Astrocyte (in vitro differentiated cells and primary cell): Measurements from ENCODE around the gene AQP12A. TPM values are rescaled to one million over a fixed set of nuclear protein-coding genes. Genes with fewer than 3 reads are reported as not detected.
"Not testable (repeated sequence)": the region's sequence is repeated elsewhere in the genome, so short reads cannot be mapped to it uniquely, and the experiment has no call there.

Experiments
- DNase-seq: peaks from one replicate; pipeline ENCODE4 v3.0.0-alpha.2; 2010; ENCODE audit warnings: low read depth
- FAIRE-seq: peaks from 2 replicates; lab custom pipeline; 2011; peaks lifted over from hg19 to GRCh38; lab: Jason Lieb, UNC
- H2AFZ ChIP-seq: 2 replicates; pipeline ENCODE4 v1.6.0; 2012; ENCODE audit warnings: low read depth, low read length, inconsistent platforms
- H3K27ac ChIP-seq: 2 replicates; pipeline ENCODE4 v1.5.1; 2011; ENCODE audit warnings: low read depth, low read length, inconsistent platforms
- H3K27me3 ChIP-seq: 2 replicates; pipeline ENCODE4 v1.6.0; 2011; ENCODE audit warnings: low read length, inconsistent platforms; ENCODE audit not compliant: insufficient read depth
- H3K36me3 ChIP-seq: 2 replicates; pipeline ENCODE4 v1.5.1; 2011; ENCODE audit warnings: low read length, inconsistent platforms; ENCODE audit not compliant: insufficient read depth
- H3K4me1 ChIP-seq: 2 replicates; pipeline ENCODE4 v1.5.1; 2011; ENCODE audit warnings: low read length, inconsistent platforms; ENCODE audit not compliant: insufficient read depth
- H3K4me2 ChIP-seq: 2 replicates; pipeline ENCODE4 v1.6.0; 2012; ENCODE audit warnings: low read length, inconsistent platforms
- H3K4me3 ChIP-seq: 2 replicates; pipeline ENCODE4 v1.5.1; 2011; ENCODE audit warnings: low read depth, mild to moderate bottlenecking, low read length, inconsistent platforms; ENCODE audit not compliant: insufficient read depth
- H3K79me2 ChIP-seq: 2 replicates; pipeline ENCODE4 v1.6.0; 2012; ENCODE audit warnings: mild to moderate bottlenecking, low read length, inconsistent platforms; ENCODE audit not compliant: insufficient read depth
- H3K9ac ChIP-seq: 2 replicates; pipeline ENCODE4 v1.6.0; 2012; ENCODE audit warnings: mild to moderate bottlenecking, low read length, inconsistent platforms
- H3K9me3 ChIP-seq: 2 replicates; pipeline ENCODE4 v1.5.1; 2012; ENCODE audit warnings: low read depth, mild to moderate bottlenecking, low read length, inconsistent platforms; ENCODE audit not compliant: insufficient read depth
- H4K20me1 ChIP-seq: 2 replicates; pipeline ENCODE4 v1.6.0; 2012; ENCODE audit warnings: low read length, inconsistent platforms; ENCODE audit not compliant: insufficient read depth
- H3K27ac Mint-ChIP-seq: one replicate; pipeline ENCODE4 v1.8.0; 2021; ENCODE audit warnings: mild to moderate bottlenecking, mixed read lengths; ENCODE audit not compliant: unreplicated experiment
- H3K27me3 Mint-ChIP-seq: one replicate; pipeline ENCODE4 v1.8.0; 2021; ENCODE audit warnings: low read depth, mixed read lengths; ENCODE audit not compliant: unreplicated experiment
- H3K36me3 Mint-ChIP-seq: one replicate; pipeline ENCODE4 v1.8.0; 2021; ENCODE audit warnings: low read depth, mixed read lengths; ENCODE audit not compliant: unreplicated experiment
- H3K4me1 Mint-ChIP-seq: one replicate; pipeline ENCODE4 v1.8.0; 2021; ENCODE audit warnings: low read depth, mixed read lengths; ENCODE audit not compliant: unreplicated experiment
- H3K4me3 Mint-ChIP-seq: one replicate; pipeline ENCODE4 v1.8.0; 2021; ENCODE audit warnings: mild to moderate bottlenecking, moderate library complexity, mixed read lengths; ENCODE audit not compliant: unreplicated experiment
- H3K9me3 Mint-ChIP-seq: one replicate; pipeline ENCODE4 v1.8.0; 2021; ENCODE audit warnings: mild to moderate bottlenecking, mixed read lengths; ENCODE audit not compliant: unreplicated experiment
- total RNA-seq: library from RNA; stranded (reverse); gene quantifications from 2 replicates; pipeline ENCODE4 v1.2.1, GENCODE V29; 2021

AQP12A gene
- total RNA-seq, 1 donor from 2014 or later, result not detected

GRCh38 chr2:240675345-240675744 lies 16.3 kb upstream of the AQP12A start:
- not testable (repeated sequence) for H3K27ac Mint-ChIP-seq, H3K4me3 ChIP-seq

GRCh38 chr2:240678043-240678442 lies 13.6 kb upstream of the AQP12A start:
- H3K27ac Mint-ChIP-seq, H3K4me3 ChIP-seq, H3K4me2 ChIP-seq, H3K27me3 Mint-ChIP-seq, H3K36me3 ChIP-seq, H3K4me3 Mint-ChIP-seq, H4K20me1 ChIP-seq, H3K9me3 Mint-ChIP-seq, H3K4me1 Mint-ChIP-seq, H2AFZ ChIP-seq, DNase-seq, FAIRE-seq, H3K36me3 Mint-ChIP-seq, H3K79me2 ChIP-seq, H3K27me3 ChIP-seq, H3K9me3 ChIP-seq, H3K27ac ChIP-seq, H3K4me1 ChIP-seq, H3K9ac ChIP-seq: not testable (repeated sequence)

More at GRCh38 chr2:240675345-240675744, 16.3 kb upstream of the AQP12A start:
- H3K27ac ChIP-seq, H3K9me3 Mint-ChIP-seq, H3K4me1 Mint-ChIP-seq, H3K36me3 Mint-ChIP-seq, DNase-seq, H3K4me3 Mint-ChIP-seq, H3K79me2 ChIP-seq, H3K4me2 ChIP-seq, H2AFZ ChIP-seq, FAIRE-seq, H3K9ac ChIP-seq, H3K4me1 ChIP-seq, H3K36me3 ChIP-seq, H3K9me3 ChIP-seq, H4K20me1 ChIP-seq: not testable (repeated sequence)
- H3K27me3 ChIP-seq, result peaks cover 21% of the 10 kb centered on the region
- H3K27me3 Mint-ChIP-seq, result peaks cover 25% of the 10 kb centered on the region

GRCh38 chr2:240678909-240679308 lies 12.8 kb upstream of the AQP12A start:
- not testable (repeated sequence) for H3K27ac ChIP-seq, H3K4me2 ChIP-seq, H3K27me3 ChIP-seq, FAIRE-seq, H3K79me2 ChIP-seq, DNase-seq, H3K4me3 ChIP-seq, H3K36me3 Mint-ChIP-seq, H3K27ac Mint-ChIP-seq, H3K4me1 ChIP-seq, H3K4me3 Mint-ChIP-seq, H3K27me3 Mint-ChIP-seq, H3K9ac ChIP-seq, H4K20me1 ChIP-seq, H3K9me3 ChIP-seq, H3K4me1 Mint-ChIP-seq, H3K9me3 Mint-ChIP-seq, H3K36me3 ChIP-seq, H2AFZ ChIP-seq

GRCh38 chr2:240680185-240680584 lies 11.5 kb upstream of the AQP12A start:
- not testable (repeated sequence) for H3K4me1 ChIP-seq, H3K4me3 ChIP-seq, H3K9ac ChIP-seq, H3K27me3 Mint-ChIP-seq, H3K27me3 ChIP-seq, H4K20me1 ChIP-seq, H3K9me3 ChIP-seq, H2AFZ ChIP-seq, H3K36me3 Mint-ChIP-seq, H3K79me2 ChIP-seq, DNase-seq, H3K9me3 Mint-ChIP-seq, H3K4me1 Mint-ChIP-seq, H3K27ac ChIP-seq, H3K36me3 ChIP-seq, H3K4me3 Mint-ChIP-seq, FAIRE-seq, H3K4me2 ChIP-seq, H3K27ac Mint-ChIP-seq

GRCh38 chr2:240682431-240683224 lies 9.0 kb upstream of the AQP12A start, which contains the start of gene AQP12B:
Gene AQP12B, minus strand, starts transcription at chr2:240682885. Its CDS starts 48 bp downstream, at chr2:240682837.
- H3K36me3 Mint-ChIP-seq, H3K27ac ChIP-seq, H3K4me1 Mint-ChIP-seq, H3K4me3 Mint-ChIP-seq, FAIRE-seq, H3K9me3 Mint-ChIP-seq, H3K27ac Mint-ChIP-seq, H2AFZ ChIP-seq, H4K20me1 ChIP-seq, H3K4me2 ChIP-seq, H3K4me1 ChIP-seq, DNase-seq, H3K79me2 ChIP-seq, H3K4me3 ChIP-seq, H3K27me3 ChIP-seq, H3K9me3 ChIP-seq, H3K36me3 ChIP-seq, H3K9ac ChIP-seq: not testable (repeated sequence)
- peaks cover 26% of the 10 kb centered on the region for H3K27me3 Mint-ChIP-seq

GRCh38 chr2:240683329-240683979 lies 8.2 kb upstream of the AQP12A start:
- H3K4me3 Mint-ChIP-seq, H2AFZ ChIP-seq, H3K9me3 Mint-ChIP-seq, DNase-seq, H3K27ac Mint-ChIP-seq, H3K4me1 ChIP-seq, H3K4me1 Mint-ChIP-seq, H3K79me2 ChIP-seq, H3K27me3 ChIP-seq, H3K4me2 ChIP-seq, H3K4me3 ChIP-seq, H3K27ac ChIP-seq, H3K36me3 ChIP-seq, H3K9ac ChIP-seq, H3K9me3 ChIP-seq, FAIRE-seq, H3K36me3 Mint-ChIP-seq, H4K20me1 ChIP-seq: not testable (repeated sequence)
- peaks cover 26% of the 10 kb centered on the region for H3K27me3 Mint-ChIP-seq
